Measurements from ENCODE around the gene JAM3. TPM values are rescaled to one million over a fixed set of nuclear protein-coding genes. Genes with fewer than 3 reads are reported as not detected.

Gene JAM3
- total RNA-seq, 2 experiments from 2014 or later, result 18.3 to 21.2 TPM

GRCh38 chr11:134126217-134126822, 57.4 kb downstream of the JAM3 start:
- no peak for DNase-seq
- Mint-ChIP-seq H3K27ac (no peak overlapping the region), H3K9me3 (peaks cover 3% of the 10 kb centered on the region), H3K4me1 (peaks cover 20% of the 10 kb centered on the region), H3K36me3 (peaks cover 17% of the 10 kb centered on the region), H3K4me3 (no peak overlapping the region), H3K27me3 (peaks cover 38% of the 10 kb centered on the region)

GRCh38 chr11:134131628-134132244, 62.9 kb downstream of the JAM3 start:
- Mint-ChIP-seq H3K36me3 (peaks cover 18% of the 10 kb centered on the region), H3K9me3 (peaks cover 21% of the 10 kb centered on the region), H3K4me3 (no peak overlapping the region), H3K27ac (no peak overlapping the region), H3K4me1 (no peaks in the 10 kb centered on the region), H3K27me3 (no peaks in the 10 kb centered on the region)
- DNase-seq, result no peak

GRCh38 chr11:134132808-134133207, 63.9 kb downstream of the JAM3 start:
- no peaks in the 10 kb centered on the region for H3K4me1 Mint-ChIP-seq
- H3K9me3 Mint-ChIP-seq, result peaks cover 21% of the 10 kb centered on the region
- DNase-seq, result no peak
- H3K36me3 Mint-ChIP-seq, result peaks cover 18% of the 10 kb centered on the region
- no peak overlapping the region for H3K4me3 Mint-ChIP-seq
- no peaks in the 10 kb centered on the region for H3K27me3 Mint-ChIP-seq
- H3K27ac Mint-ChIP-seq, result no peak overlapping the region

GRCh38 chr11:134134167-134134566, 65.3 kb downstream of the JAM3 start:
- no peaks in the 10 kb centered on the region for H3K27me3 Mint-ChIP-seq
- DNase-seq, result no peak
- peaks cover 21% of the 10 kb centered on the region for H3K9me3 Mint-ChIP-seq
- H3K4me1 Mint-ChIP-seq, result peaks cover under 1% of the 10 kb centered on the region
- no peak overlapping the region for H3K27ac Mint-ChIP-seq
- H3K36me3 Mint-ChIP-seq, result peaks cover 15% of the 10 kb centered on the region
- H3K4me3 Mint-ChIP-seq, result no peak overlapping the region

GRCh38 chr11:134138376-134138775, 69.5 kb downstream of the JAM3 start:
- peaks cover 5% of the 10 kb centered on the region for H3K36me3 Mint-ChIP-seq
- no peaks in the 10 kb centered on the region for H3K27me3 Mint-ChIP-seq

GRCh38 chr11:134139303-134139872, 70.5 kb downstream of the JAM3 start:
- peaks cover 10% of the 10 kb centered on the region for H3K4me1 Mint-ChIP-seq
- peaks cover 6% of the 10 kb centered on the region for H3K36me3 Mint-ChIP-seq
- H3K9me3 Mint-ChIP-seq, result no peaks in the 10 kb centered on the region
- H3K27ac Mint-ChIP-seq, result no peak overlapping the region
- no peaks in the 10 kb centered on the region for H3K27me3 Mint-ChIP-seq
- no peak for DNase-seq
- no peak overlapping the region for H3K4me3 Mint-ChIP-seq

More at GRCh38 chr11:134138376-134138775, 69.5 kb downstream of the JAM3 start:
- H3K4me1 Mint-ChIP-seq, result peaks cover 7% of the 10 kb centered on the region
- no peak overlapping the region for H3K27ac Mint-ChIP-seq
- peaks cover 4% of the 10 kb centered on the region for H3K9me3 Mint-ChIP-seq
- no peak for DNase-seq
- no peak overlapping the region for H3K4me3 Mint-ChIP-seq

- Mint-ChIP-seq H3K36me3 (peaks cover 6% of the 10 kb centered on the region), H3K4me1 (peaks cover 10% of the 10 kb centered on the region), H3K27ac (no peak overlapping the region), H3K9me3 (no peaks in the 10 kb centered on the region), H3K4me3 (no peak overlapping the region), H3K27me3 (no peaks in the 10 kb centered on the region)
- peak; percentile 21 for DNase-seq
Observed at GRCh38 chr11:134139873-134140331, 71.0 kb downstream of the JAM3 start.

GRCh38 chr11:134140961-134141490, 72.2 kb downstream of the JAM3 start:
- Mint-ChIP-seq H3K27ac (no peak overlapping the region), H3K36me3 (peaks cover 6% of the 10 kb centered on the region), H3K4me1 (peaks cover 10% of the 10 kb centered on the region), H3K27me3 (no peaks in the 10 kb centered on the region), H3K4me3 (no peak overlapping the region), H3K9me3 (no peaks in the 10 kb centered on the region)
- no peak for DNase-seq

- no peak for DNase-seq
- H3K4me3 Mint-ChIP-seq, result no peak overlapping the region
- peaks cover 10% of the 10 kb centered on the region for H3K4me1 Mint-ChIP-seq
- H3K27ac Mint-ChIP-seq, result no peak overlapping the region
- H3K36me3 Mint-ChIP-seq, result peaks cover 8% of the 10 kb centered on the region
- no peaks in the 10 kb centered on the region for H3K27me3 Mint-ChIP-seq
- H3K9me3 Mint-ChIP-seq, result no peaks in the 10 kb centered on the region
Observed at GRCh38 chr11:134142536-134142935, 73.7 kb downstream of the JAM3 start.

GRCh38 chr11:134143801-134144200, 74.9 kb downstream of the JAM3 start:
- Mint-ChIP-seq H3K9me3 (no peaks in the 10 kb centered on the region), H3K4me1 (peaks cover 10% of the 10 kb centered on the region), H3K4me3 (no peak overlapping the region), H3K27ac (no peak overlapping the region), H3K36me3 (peaks cover 10% of the 10 kb centered on the region), H3K27me3 (no peaks in the 10 kb centered on the region)
- DNase-seq, result no peak

- H3K36me3 Mint-ChIP-seq, result peaks cover 10% of the 10 kb centered on the region
- no peaks in the 10 kb centered on the region for H3K9me3 Mint-ChIP-seq
- H3K27ac Mint-ChIP-seq, result no peak overlapping the region
- no peak for DNase-seq
- H3K4me1 Mint-ChIP-seq, result peaks cover 4% of the 10 kb centered on the region
- H3K27me3 Mint-ChIP-seq, result no peaks in the 10 kb centered on the region
- no peak overlapping the region for H3K4me3 Mint-ChIP-seq
Observed at GRCh38 chr11:134144744-134145143, 75.9 kb downstream of the JAM3 start.

GRCh38 chr11:134145715-134146114, 76.8 kb downstream of the JAM3 start:
- Mint-ChIP-seq H3K4me1 (peaks cover 3% of the 10 kb centered on the region), H3K9me3 (no peaks in the 10 kb centered on the region), H3K36me3 (peaks cover 10% of the 10 kb centered on the region), H3K27ac (no peak overlapping the region), H3K27me3 (no peaks in the 10 kb centered on the region), H3K4me3 (no peak overlapping the region)
- no peak for DNase-seq

- H3K4me1 Mint-ChIP-seq, result peaks cover 3% of the 10 kb centered on the region
- H3K9me3 Mint-ChIP-seq, result no peaks in the 10 kb centered on the region
- H3K4me3 Mint-ChIP-seq, result no peak overlapping the region
- H3K27me3 Mint-ChIP-seq, result no peaks in the 10 kb centered on the region
- no peak overlapping the region for H3K27ac Mint-ChIP-seq
- peaks cover 10% of the 10 kb centered on the region for H3K36me3 Mint-ChIP-seq
- no peak for DNase-seq
Observed at GRCh38 chr11:134146598-134146997, 77.7 kb downstream of the JAM3 start.

GRCh38 chr11:134149371-134149770, 80.5 kb downstream of the JAM3 start:
- no peaks in the 10 kb centered on the region for H3K4me1 Mint-ChIP-seq
- no peak for DNase-seq

GRCh38 chr11:134150195-134150903, 81.5 kb downstream of the JAM3 start:
- H3K4me3 Mint-ChIP-seq, result no peak overlapping the region
- H3K9me3 Mint-ChIP-seq, result no peaks in the 10 kb centered on the region
- no peaks in the 10 kb centered on the region for H3K4me1 Mint-ChIP-seq
- DNase-seq, result no peak
- H3K36me3 Mint-ChIP-seq, result peaks cover 11% of the 10 kb centered on the region
- no peaks in the 10 kb centered on the region for H3K27me3 Mint-ChIP-seq
- no peak overlapping the region for H3K27ac Mint-ChIP-seq

More at GRCh38 chr11:134149371-134149770, 80.5 kb downstream of the JAM3 start:
- H3K27me3 Mint-ChIP-seq, result no peaks in the 10 kb centered on the region
- no peak overlapping the region for H3K27ac Mint-ChIP-seq
- peaks cover 9% of the 10 kb centered on the region for H3K36me3 Mint-ChIP-seq
- no peak overlapping the region for H3K4me3 Mint-ChIP-seq
- no peaks in the 10 kb centered on the region for H3K9me3 Mint-ChIP-seq
